Neuronal stem cell (in vitro differentiated cells): ENCODE data around the gene ZDHHC24.

Source experiments
- DNase-seq: peaks from one replicate; pipeline ENCODE4 v3.0.0-alpha.2; 2013; ENCODE audit warnings: low spot score
- H2AFZ ChIP-seq: one replicate; pipeline ENCODE4 v1.6.1; 2013; ENCODE audit warnings: mild to moderate bottlenecking, low read length, inconsistent platforms
- H2AK5ac ChIP-seq: 2 replicates; pipeline ENCODE4 v1.6.1; 2013; ENCODE audit warnings: low read depth, mild to moderate bottlenecking, inconsistent platforms, low read length, moderate library complexity, mixed read lengths
- H2BK120ac ChIP-seq: 2 replicates; pipeline ENCODE4 v1.6.1; 2013; ENCODE audit warnings: low read depth, mild to moderate bottlenecking, inconsistent platforms, low read length, moderate library complexity, mixed read lengths
- H2BK12ac ChIP-seq: one replicate; pipeline ENCODE4 v1.6.1; 2013; ENCODE audit warnings: low read length, inconsistent platforms
- H2BK15ac ChIP-seq: 2 replicates; pipeline ENCODE4 v1.6.1; 2013; ENCODE audit warnings: mild to moderate bottlenecking, low read length, inconsistent platforms, mixed read lengths
- H2BK5ac ChIP-seq: one replicate; pipeline ENCODE4 v1.6.1; 2013; ENCODE audit warnings: inconsistent platforms, mild to moderate bottlenecking, low read length, moderate library complexity
- H3K14ac ChIP-seq: one replicate; pipeline ENCODE4 v1.6.1; 2013; ENCODE audit warnings: low read length, inconsistent platforms
- H3K18ac ChIP-seq: 2 replicates; pipeline ENCODE4 v1.6.1; 2013; ENCODE audit warnings: low read length, inconsistent platforms
- H3K23ac ChIP-seq: 2 replicates; pipeline ENCODE4 v1.6.1; 2013; ENCODE audit warnings: low read depth, mild to moderate bottlenecking, mixed read lengths, low read length, inconsistent platforms; ENCODE audit not compliant: poor library complexity
- H3K27ac ChIP-seq: replicated peaks from 3 replicates; pipeline ENCODE4 v1.5.1; 2013; ENCODE audit warnings: low read length, inconsistent platforms
- H3K27me3 ChIP-seq, 3 experiments: 2 replicates each; pipeline ENCODE4 v1.6.1; 2013; ENCODE audit warnings: low read length in 3 of 3, mild to moderate bottlenecking in 2 of 3, inconsistent platforms in 1 of 3, low read depth in 1 of 3, mixed read lengths in 1 of 3, moderate library complexity in 1 of 3; ENCODE audit not compliant: control insufficient read depth in 3 of 3, insufficient read depth in 3 of 3
- H3K36me3 ChIP-seq, 2 donors: replicated peaks in 1 of 2; 2 replicates each; pipeline ENCODE4 v1.6.1; 2013; ENCODE audit warnings: low read length in 2 of 2; ENCODE audit not compliant: control insufficient read depth in 2 of 2, insufficient read depth in 2 of 2
- H3K4ac ChIP-seq: 2 replicates; pipeline ENCODE4 v1.6.1; 2013; ENCODE audit warnings: inconsistent platforms, mild to moderate bottlenecking, low read length, moderate library complexity
- H3K4me1 ChIP-seq, 2 donors: 1 replicate in 1 of 2; 2 replicates in 1 of 2; pipeline ENCODE4 v1.6.1; 2013; ENCODE audit warnings: low read length in 2 of 2, low read depth in 1 of 2; ENCODE audit not compliant: control insufficient read depth in 2 of 2, insufficient read depth in 1 of 2
- H3K4me2 ChIP-seq: one replicate; pipeline ENCODE4 v1.6.1; 2013; ENCODE audit warnings: mild to moderate bottlenecking, low read length, inconsistent platforms; ENCODE audit not compliant: insufficient read depth, poor library complexity, severe bottlenecking
- H3K4me3 ChIP-seq, 2 donors: 2 replicates each; pipeline ENCODE4 v1.5.1; 2013; ENCODE audit warnings: low read length in 2 of 2, mild to moderate bottlenecking in 2 of 2, inconsistent platforms in 1 of 2, moderate library complexity in 1 of 2
- H3K79me1 ChIP-seq: one replicate; pipeline ENCODE4 v1.6.1; 2013; ENCODE audit warnings: low read depth, mild to moderate bottlenecking, inconsistent platforms, low read length, moderate library complexity
- H3K9ac ChIP-seq: one replicate; pipeline ENCODE4 v1.6.1; 2013; ENCODE audit warnings: mild to moderate bottlenecking, low read depth, low read length, inconsistent platforms; ENCODE audit not compliant: poor library complexity
- H3K9me3 ChIP-seq, 2 donors: replicated peaks in 1 of 2; 2 replicates each; pipeline versions ENCODE3 to v1.6.1; 2013; ENCODE audit warnings: low read length in 2 of 2, mild to moderate bottlenecking in 2 of 2, inconsistent platforms in 1 of 2, low read depth in 1 of 2, mixed read lengths in 1 of 2, moderate library complexity in 1 of 2; ENCODE audit not compliant: control insufficient read depth in 2 of 2, insufficient read depth in 1 of 2
- H4K8ac ChIP-seq: one replicate; pipeline ENCODE4 v1.6.1; 2013; ENCODE audit warnings: low read depth, mild to moderate bottlenecking, inconsistent platforms, low read length, moderate library complexity
- H4K91ac ChIP-seq: one replicate; pipeline ENCODE4 v1.6.1; 2013; ENCODE audit warnings: low read length, low read depth, mild to moderate bottlenecking, inconsistent platforms; ENCODE audit not compliant: poor library complexity
- WGBS, 2 donors: extraction: QIAGEN DNeasy Blood & Tissue Kit; methylation state at CpG; one replicate each; pipeline ENCODE4 v1.1.7; 2013; ENCODE audit warnings: missing lambda C conversion rate in 2 of 2, mixed read lengths in 1 of 2; ENCODE audit not compliant: insufficient read length in 2 of 2, insufficient replicate concordance in 1 of 2; ENCODE audit errors: extremely low coverage in 2 of 2; 5-methylcytosine and 5-hydroxymethylcytosine counted together

The ZDHHC24 gene

DNA sequence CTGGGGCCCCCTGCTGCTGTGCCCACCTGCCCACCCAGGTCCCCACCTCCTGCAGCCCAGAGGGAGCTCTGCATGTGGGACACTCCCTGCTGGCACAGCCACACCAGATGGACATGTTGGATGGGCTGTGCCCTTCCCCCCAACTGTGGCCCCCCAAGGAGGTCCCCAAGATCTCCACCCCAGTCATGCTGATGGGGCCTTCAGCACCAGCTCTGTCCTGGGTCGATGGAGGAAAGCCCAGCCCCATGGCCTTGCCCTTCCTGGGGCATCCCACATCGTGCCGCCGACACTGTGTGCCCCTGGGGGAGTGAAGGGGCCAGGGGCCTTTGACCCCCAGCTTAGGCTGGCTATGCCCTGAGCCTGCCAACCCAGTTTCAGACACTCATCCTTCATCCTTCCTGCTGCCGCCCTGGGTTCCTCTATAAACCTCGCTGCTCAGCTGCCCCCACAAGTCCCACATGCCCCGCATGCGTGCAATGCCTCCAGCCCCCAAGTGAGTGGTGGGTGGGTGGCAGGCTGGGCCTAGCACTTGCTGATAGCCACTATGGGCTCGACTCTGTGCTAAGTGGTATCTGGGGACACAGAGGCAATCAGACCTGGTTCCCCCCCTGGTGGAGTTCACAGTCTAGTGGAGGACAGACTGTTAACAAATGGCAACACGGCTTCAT is 69.5 kb downstream of the ZDHHC24 start:
- H3K27me3 ChIP-seq = no peaks in the 10 kb centered on the region
- peaks cover 4% of the 10 kb centered on the region for H3K79me1 ChIP-seq
- H2AFZ ChIP-seq = no peak overlapping the region
- no peak overlapping the region for H2BK12ac ChIP-seq
- H3K27ac ChIP-seq = peak overlapping the region; percentile 30
- no peak overlapping the region for H3K14ac ChIP-seq
- no peak overlapping the region for H3K4me2 ChIP-seq
- H3K9ac ChIP-seq = peak overlapping the region; percentile 53
- H3K23ac ChIP-seq = no peak overlapping the region
- H4K8ac ChIP-seq = peak overlapping the region; percentile 66
- no peak overlapping the region for H3K4me3 ChIP-seq
- no peak for DNase-seq
- no peak overlapping the region for H2BK120ac ChIP-seq
- H4K91ac ChIP-seq = no peak overlapping the region
- peak overlapping the region; percentile 57 for H2AK5ac ChIP-seq
- H2BK5ac ChIP-seq = no peak overlapping the region
- no CpG with 5 or more reads among the region's 10 CpGs for WGBS, 2 donors
- H2BK15ac ChIP-seq = no peak overlapping the region
- H3K4ac ChIP-seq = no peak overlapping the region
- H3K18ac ChIP-seq = peak overlapping the region; percentile 68
- peaks cover 0 to 15% of the 10 kb centered on the region in 2 donors for H3K4me1 ChIP-seq
- H3K36me3 ChIP-seq = peaks cover 24 to 51% of the 10 kb centered on the region in 2 donors
- H3K9me3 ChIP-seq = no peaks in the 10 kb centered on the region

DNA sequence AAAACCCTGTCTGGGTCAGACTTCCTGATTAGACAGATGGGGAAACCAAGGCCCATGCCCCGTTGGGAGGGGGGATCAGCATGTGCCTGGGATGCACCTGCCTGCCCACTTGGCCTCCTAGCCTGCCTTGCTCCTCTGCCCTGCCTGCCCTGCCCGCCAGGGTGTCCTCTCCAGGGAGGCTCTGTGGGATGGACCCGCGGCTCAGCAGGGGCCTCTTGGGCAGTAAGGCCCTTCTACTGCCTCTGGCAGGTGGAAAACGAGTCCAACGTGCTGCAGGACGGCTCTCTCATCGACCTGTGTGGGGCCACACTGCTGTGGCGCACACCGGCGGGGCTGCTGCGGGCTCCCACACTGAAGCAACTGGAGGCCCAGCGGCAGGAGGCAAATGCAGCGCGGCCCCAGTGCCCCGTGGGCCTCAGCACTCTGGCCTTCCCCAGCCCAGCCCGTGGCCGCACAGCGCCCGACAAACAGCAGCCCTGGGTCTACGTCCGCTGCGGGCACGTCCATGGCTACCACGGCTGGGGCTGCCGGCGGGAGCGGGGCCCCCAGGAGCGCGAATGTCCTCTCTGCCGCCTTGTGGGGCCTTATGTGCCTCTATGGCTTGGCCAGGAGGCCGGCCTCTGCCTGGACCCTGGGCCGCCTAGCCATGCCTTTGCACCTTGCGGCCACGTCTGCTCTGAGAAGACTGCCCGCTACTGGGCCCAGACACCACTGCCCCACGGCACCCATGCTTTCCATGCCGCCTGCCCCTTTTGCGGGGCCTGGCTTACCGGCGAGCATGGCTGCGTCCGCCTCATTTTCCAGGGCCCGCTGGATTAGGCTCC is 70.3 kb downstream of the ZDHHC24 start:
- no peak overlapping the region for H2AK5ac ChIP-seq
- no peak overlapping the region for H3K4me2 ChIP-seq
- peak overlapping the region; percentile 47 for H3K9ac ChIP-seq
- peaks cover 4% of the 10 kb centered on the region for H3K79me1 ChIP-seq
- H3K14ac ChIP-seq = no peak overlapping the region
- no peak overlapping the region for H4K8ac ChIP-seq
- H3K27me3 ChIP-seq = no peaks in the 10 kb centered on the region
- H3K18ac ChIP-seq = no peak overlapping the region
- no peak overlapping the region for H2AFZ ChIP-seq
- H2BK15ac ChIP-seq = no peak overlapping the region
- H3K4me1 ChIP-seq = peaks cover 0 to 15% of the 10 kb centered on the region in 2 donors
- no peak overlapping the region for H4K91ac ChIP-seq
- no peaks in the 10 kb centered on the region for H3K9me3 ChIP-seq
- peak overlapping the region; percentile 34 for H3K23ac ChIP-seq
- H2BK12ac ChIP-seq = no peak overlapping the region
- peaks cover 24 to 57% of the 10 kb centered on the region in 2 donors for H3K36me3 ChIP-seq
- no peak overlapping the region for H3K4me3 ChIP-seq
- no peak for DNase-seq
- H3K27ac ChIP-seq = no peak overlapping the region
- no peak overlapping the region for H3K4ac ChIP-seq
- H2BK120ac ChIP-seq = no peak overlapping the region
- WGBS, 2 donors = no CpG with 5 or more reads among the region's 44 CpGs
- no peak overlapping the region for H2BK5ac ChIP-seq

DNA sequence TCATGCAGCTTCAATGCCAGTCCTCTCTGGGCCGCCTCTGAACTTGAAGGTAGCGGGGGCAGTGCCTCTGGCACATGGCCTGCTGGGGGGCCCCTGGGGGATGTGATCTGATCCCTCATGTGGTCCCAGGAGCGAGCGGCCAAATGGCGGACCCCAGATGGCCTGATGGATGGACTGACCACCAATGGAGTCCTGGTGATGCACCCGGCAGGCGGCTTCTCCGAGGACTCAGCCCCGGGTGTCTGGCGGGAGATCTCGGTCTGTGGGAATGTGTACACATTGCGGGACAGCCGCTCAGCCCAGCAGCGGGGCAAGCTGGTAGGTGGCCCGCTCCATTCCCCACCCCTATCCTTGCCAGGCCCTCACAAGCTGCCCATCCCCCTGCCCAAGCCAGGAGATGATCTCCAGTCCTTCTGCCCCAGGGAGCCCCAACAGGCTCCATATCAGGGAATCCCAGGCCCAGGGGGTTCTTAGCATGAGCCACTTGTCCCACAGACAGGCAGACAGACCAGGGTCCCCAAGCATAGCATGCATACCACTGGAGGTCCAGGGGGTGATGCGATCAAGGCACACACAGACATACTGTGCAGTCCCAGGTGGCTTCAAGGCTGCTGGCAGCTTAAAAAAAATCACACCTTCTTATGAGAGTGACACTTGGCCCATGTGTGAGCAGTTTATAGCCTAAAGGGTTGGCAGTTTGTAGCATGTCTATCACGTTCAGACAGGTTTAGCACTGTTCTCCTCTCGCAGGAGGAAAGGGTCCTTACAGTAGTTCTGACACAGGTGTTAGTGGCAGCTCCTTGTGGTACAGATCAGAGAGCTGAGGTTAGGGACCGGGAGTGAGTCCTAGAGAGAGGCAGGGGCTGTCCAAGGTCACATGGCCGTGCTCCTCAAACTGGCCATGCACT is 72.0 kb downstream of the ZDHHC24 start:
- Histone ChIP-seq H4K8ac (no peak overlapping the region), H2BK15ac (no peak overlapping the region), H3K18ac (no peak overlapping the region), H3K4me3 (no peak overlapping the region), H2AFZ (no peak overlapping the region), H3K4ac (no peak overlapping the region), H3K4me2 (no peak overlapping the region), H3K23ac (no peak overlapping the region), H2BK120ac (no peak overlapping the region), H2BK5ac (no peak overlapping the region), H3K14ac (no peak overlapping the region), H3K9me3 (no peaks in the 10 kb centered on the region), H3K27me3 (no peaks in the 10 kb centered on the region), H3K36me3 (peaks cover 26 to 70% of the 10 kb centered on the region in 2 donors), H3K4me1 (peaks cover 10 to 13% of the 10 kb centered on the region in 2 donors), H4K91ac (no peak overlapping the region), H2BK12ac (no peak overlapping the region), H3K27ac (no peak overlapping the region), H2AK5ac (no peak overlapping the region), H3K79me1 (no peaks in the 10 kb centered on the region), H3K9ac (no peak overlapping the region)
- no CpG with 5 or more reads among the region's 20 CpGs for WGBS, 2 donors
- DNase-seq = no peak
